GM19043 (cell line): ENCODE data around the gene MINDY4.

Source experiments
- ATAC-seq: cut with Tn5 transposase; IDR thresholded peaks from one replicate; pipeline ENCODE4 v1.9.1; 2021; ENCODE audit warnings: low read depth; ENCODE audit not compliant: unreplicated experiment

The MINDY4 gene

GRCh38 chr7:30869794-30870611 is 98.8 kb downstream of the MINDY4 start:
- no peak for ATAC-seq

GRCh38 chr7:30870821-30871518 is 99.8 kb downstream of the MINDY4 start:
- ATAC-seq, result no peak

- no peak for ATAC-seq
These were observed 100.4 kb downstream of the MINDY4 start for GRCh38 chr7:30871655-30872054.

DNA sequence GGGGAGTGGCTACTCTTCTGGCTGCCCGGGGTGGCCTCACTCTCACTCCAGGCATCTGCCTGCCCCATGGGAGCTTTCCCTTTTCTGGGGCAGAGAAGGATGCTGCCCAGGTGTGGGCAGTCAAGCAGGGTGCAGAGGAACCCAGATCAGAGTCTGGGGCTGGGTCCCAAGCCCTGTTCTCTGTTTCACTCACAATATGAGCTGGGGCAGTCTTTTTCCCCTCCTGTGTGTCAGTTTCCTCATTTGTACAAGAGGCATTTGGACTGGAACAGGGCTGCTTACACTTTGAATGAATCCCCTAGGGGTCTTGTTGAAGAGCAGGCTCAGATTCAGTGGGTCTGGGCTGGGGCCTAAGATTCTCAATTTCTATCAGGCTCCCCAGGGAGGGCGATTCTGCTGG is 102.0 kb downstream of the MINDY4 start:
- ATAC-seq, result no peak

GRCh38 chr7:30873656-30874055 is 102.4 kb downstream of the MINDY4 start:
- ATAC-seq, result no peak

GRCh38 chr7:30874656-30875302 is 103.6 kb downstream of the MINDY4 start:
- no peak for ATAC-seq

- ATAC-seq, result no peak
These were observed 106.0 kb downstream of the MINDY4 start for GRCh38 chr7:30877015-30877769.

DNA sequence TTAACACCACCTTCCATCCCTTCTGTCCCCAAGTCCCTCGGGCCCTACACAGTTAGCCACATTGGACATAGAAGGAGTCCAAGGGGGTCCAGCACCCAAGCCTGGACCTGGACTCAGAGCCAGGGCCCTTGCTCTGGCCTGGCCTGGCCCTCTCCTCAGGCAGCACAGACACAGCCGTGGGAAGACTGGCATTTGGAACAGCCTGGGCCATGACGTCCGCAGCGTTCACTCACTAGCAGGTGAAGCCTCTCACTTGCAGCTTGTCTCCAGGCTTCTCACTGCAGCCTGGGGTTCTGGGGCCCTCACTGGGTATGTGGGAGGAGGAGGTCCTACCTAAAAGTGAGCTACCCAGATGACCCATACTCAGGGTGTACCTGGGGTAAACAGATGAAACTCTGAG is 106.8 kb downstream of the MINDY4 start:
- no peak for ATAC-seq

DNA sequence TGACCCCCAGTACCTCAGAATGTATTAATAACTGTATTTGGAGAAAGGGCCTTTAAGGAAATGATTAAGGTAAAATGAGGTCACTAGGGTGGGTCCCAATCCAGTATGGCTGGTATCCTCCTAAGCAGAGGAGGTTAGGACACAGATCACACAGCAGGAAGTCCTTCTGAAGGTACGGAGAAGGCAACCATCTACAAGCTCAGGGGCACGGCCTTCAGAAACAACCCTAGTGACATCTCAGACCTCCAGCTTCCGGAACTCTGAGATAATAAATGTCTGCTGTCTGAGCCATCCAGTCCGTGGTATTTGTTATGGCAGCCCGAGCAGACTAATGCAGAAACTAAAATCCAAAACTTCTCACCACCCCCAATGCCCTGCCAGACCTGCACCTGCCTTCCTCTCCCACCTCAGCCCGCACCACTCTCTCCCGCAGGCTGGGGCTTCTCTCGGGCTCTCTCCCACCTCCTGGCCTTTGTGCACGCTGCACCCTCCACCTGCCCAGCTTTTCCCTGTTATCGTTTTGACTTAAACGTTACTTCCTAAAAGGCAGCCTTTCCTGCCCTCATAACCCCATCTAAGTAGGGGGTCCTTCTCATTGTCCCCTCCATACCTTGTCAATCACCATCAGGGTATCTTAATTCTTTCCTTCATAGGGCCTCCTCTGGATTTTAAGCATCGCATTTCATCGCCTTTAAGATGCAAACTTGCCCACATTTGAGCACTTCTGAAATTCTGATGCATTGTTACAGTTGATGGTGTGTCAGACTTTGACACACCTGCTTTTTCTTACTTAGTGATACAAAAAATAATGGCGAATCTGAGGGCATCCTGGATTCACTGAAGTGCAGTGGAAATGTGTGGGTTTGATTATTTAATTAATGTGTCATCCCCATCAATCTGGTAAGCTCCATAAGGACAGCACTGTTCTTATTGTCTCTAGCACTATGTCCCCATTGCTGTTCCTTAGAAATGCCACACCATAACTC is 108.2 kb downstream of the MINDY4 start:
- ATAC-seq, result no peak

DNA sequence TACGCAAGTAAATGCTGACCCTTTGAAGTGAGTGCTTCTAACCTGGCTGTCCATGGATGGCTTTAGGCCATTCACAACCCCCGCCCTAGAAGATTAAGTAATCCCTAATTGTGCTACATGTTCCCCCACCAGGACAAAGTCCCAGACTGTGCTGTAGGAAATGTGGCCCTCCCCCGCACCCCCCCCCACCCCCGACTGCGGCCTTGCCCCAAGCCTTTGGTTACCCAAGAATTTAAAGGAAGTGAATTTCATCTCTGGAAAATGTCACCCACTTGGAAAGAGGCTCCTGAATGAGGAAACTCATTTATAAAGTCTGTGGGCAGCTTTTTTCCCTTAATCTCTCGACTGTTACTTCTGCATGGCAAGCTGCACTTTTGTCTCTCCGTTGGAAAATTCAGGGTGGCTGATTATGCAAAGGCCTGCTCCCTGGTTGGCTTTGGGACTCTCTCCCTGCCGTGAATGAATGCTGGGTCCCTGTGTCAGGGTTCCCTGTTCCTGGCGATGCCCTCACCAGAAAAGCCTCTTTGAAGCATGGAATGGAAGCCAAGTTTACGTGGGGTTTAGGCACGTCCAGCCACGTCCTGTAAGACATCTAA is 109.0 kb downstream of the MINDY4 start:
- ATAC-seq, result no peak

GRCh38 chr7:30880941-30881340 is 109.7 kb downstream of the MINDY4 start:
- ATAC-seq, result no peak

GRCh38 chr7:30881448-30881847 is 110.2 kb downstream of the MINDY4 start:
- ATAC-seq, result no peak

DNA sequence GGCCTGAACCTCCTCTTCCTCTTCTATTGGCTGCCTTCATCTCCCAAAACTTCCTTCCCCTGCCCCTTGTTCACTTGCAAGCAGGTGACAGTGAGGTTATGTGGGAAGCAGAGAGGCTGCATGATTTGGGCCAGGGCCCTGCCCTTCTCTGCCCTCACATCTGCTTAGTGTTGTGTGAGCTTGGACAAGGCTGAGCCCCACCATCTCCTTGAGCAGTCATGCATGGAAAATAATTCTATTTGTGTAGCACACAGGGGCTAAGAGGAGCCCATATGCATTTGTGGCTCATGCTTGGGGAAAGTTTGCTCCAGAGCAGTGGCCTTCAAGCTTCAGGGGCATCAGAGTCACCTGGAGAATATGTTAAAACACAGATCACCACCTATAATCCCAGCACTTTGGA is 113.7 kb downstream of the MINDY4 start:
- no peak for ATAC-seq

DNA sequence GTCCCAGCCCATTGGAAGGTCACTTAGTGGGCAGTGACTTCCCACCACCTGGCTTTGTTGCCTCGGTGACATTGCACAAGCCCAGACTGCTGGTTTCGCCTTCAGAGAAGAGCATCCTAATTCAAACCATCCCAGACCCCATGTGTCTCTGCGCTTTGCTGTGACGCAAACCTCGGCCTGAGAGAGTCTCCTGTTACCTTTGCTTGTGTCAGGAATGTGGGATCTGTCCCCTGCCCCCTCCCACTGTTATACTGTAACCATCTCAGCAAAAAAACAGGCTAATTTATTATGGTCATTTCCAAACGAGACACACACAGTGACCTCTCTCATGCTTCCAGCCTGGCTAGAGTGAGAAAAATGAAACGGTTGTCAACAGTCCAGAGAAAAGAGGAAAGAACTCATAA is 115.4 kb downstream of the MINDY4 start:
- ATAC-seq, result no peak

- ATAC-seq, result no peak
These were observed 116.3 kb downstream of the MINDY4 start for GRCh38 chr7:30887464-30887872.

DNA sequence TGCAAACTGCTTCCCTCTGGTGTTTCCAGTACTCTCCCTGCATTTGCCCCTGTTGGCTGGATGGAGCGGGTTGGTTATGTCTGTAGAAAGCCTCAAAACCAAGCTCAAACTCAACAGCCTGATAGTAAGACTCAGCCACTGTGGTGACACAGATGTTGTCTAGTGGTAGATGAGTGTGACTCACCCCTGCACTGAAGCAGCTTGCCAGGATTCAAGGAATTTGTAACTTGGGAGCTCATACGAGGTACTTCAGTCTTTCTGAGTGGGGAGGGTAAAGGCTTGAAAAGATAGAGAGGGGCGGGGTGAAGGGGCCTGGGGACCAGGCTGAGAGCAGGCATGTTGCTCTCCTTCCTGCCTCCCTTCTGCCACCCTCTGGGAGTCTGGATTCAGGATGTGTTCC is 117.5 kb downstream of the MINDY4 start:
- ATAC-seq, result no peak

DNA sequence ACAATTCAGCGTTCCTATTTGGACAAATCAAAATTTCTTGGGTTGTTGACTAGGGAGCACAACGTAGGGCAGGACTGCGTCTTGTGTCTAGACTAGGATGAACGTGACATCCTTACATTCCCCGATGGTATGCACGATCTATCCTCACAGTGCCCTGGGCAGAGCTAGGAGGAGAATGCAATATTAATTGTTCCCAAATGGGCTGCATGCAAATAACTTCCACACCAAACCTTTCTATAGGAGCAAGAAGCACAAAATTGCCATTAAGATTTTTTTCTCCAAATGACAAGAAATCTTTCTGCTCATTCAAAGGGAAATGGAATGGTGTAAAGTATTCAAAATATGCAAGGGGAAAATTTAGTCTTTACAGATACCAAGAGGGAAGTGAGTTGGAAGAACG is 119.0 kb downstream of the MINDY4 start:
- no peak for ATAC-seq

DNA sequence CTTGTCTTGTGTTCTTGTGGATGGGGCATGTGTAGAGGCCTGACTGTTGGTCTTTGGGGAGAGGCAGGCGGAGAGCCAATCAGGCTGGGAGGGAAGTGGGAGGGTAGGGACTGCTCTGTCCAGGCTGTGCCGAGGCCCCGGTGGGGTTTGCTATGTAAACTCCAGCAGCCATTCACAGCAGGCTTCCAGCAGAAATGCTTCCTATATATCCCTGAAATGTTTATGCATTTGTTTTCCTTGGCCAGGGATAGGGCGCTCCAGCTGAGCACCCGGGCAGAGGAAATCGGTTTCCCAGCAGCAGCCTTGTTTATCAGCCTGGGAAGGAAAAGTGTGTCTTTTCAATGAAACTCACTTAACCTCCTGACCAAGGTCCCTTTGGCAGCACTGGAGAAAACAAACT is 122.1 kb downstream of the MINDY4 start:
- no peak for ATAC-seq

DNA sequence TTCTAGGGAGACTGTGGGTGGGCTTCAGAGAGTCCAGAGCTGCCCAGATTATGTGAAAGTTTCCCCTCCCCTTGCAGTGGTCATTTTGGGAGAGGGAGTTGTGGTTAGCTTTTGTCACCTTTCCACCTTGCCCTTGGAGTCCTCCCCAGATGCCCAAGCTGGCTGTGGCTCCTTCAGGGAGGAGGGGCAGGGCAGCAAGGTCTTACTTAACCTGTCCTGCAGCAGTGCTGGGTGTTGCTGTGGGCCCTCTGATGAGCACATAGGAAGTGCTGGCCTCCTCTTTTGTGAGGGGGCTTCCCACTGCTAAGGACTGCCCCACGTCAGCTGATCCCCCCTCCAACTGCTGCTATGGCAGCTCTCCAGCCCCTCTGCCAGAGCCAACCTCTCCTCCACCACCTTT is 122.8 kb downstream of the MINDY4 start:
- no peak for ATAC-seq
